Activated CD8-positive, alpha-beta T cell treated with anti-CD3 and anti-CD28 coated beads for 36 hours (primary cell): ENCODE measurements around the gene DPP6. TPM values are rescaled to one million over a fixed set of nuclear protein-coding genes. Genes with fewer than 3 reads are reported as not detected.

ENCODE experiments used
- ATAC-seq: fragments of 200-7000 bp; cut with Tn5 transposase; one replicate; pipeline ENCODE4 v1.10.0; 2021; ENCODE audit warnings: mild to moderate bottlenecking, moderate library complexity
- CTCF ChIA-PET: fragments of 350-600 bp; sonication (Branson Sonifier 250); formaldehyde crosslinking; loops from one replicate; lab custom pipeline; 2021; ENCODE audit warnings: antibody characterized with exemption; lab: Charles Lee
- POLR2A ChIA-PET: fragments of 350-600 bp; sonication (Branson Sonifier 250); formaldehyde crosslinking; loops from one replicate; lab custom pipeline; 2021; ENCODE audit warnings: antibody characterized with exemption; lab: Charles Lee
- DNase-seq: peaks from one replicate; pipeline ENCODE4 v3.0.0-alpha.2; 2020
- H3K27ac Mint-ChIP-seq: one replicate; pipeline ENCODE4 v1.8.0; 2021; ENCODE audit warnings: mild to moderate bottlenecking, mixed read lengths
- H3K27me3 Mint-ChIP-seq: one replicate; pipeline ENCODE4 v1.8.0; 2021; ENCODE audit warnings: mixed read lengths
- H3K36me3 Mint-ChIP-seq: one replicate; pipeline ENCODE4 v1.8.0; 2021; ENCODE audit warnings: low read depth, mixed read lengths
- H3K4me1 Mint-ChIP-seq: one replicate; pipeline ENCODE4 v1.8.0; 2021; ENCODE audit warnings: low read depth, mixed read lengths
- H3K4me3 Mint-ChIP-seq: one replicate; pipeline ENCODE4 v1.8.0; 2021; ENCODE audit warnings: mild to moderate bottlenecking, moderate library complexity, mixed read lengths
- H3K9me3 Mint-ChIP-seq: one replicate; pipeline ENCODE4 v1.8.0; 2021; ENCODE audit warnings: mixed read lengths
- intact Hi-C: fragments of 100-400 bp; cut with micrococcal nuclease; formaldehyde crosslinking; loops from one replicate; pipeline ENCODE4 v1.10.0; 2022
- total RNA-seq, 2 experiments: library from RNA; stranded (reverse); gene quantifications; one replicate each; pipeline ENCODE4 v1.2.3, GENCODE V29; 2021
- TF ChIP-seq, protein P1 (sequence below): fragments of 200-600 bp; IDR thresholded peaks from one replicate; pipeline ENCODE4 v1.8.0; 2022; ENCODE audit warnings: antibody characterized with exemption, mild to moderate bottlenecking

DPP6 gene
- total RNA-seq, 2 experiments from 2014 or later, result not detected

DNA sequence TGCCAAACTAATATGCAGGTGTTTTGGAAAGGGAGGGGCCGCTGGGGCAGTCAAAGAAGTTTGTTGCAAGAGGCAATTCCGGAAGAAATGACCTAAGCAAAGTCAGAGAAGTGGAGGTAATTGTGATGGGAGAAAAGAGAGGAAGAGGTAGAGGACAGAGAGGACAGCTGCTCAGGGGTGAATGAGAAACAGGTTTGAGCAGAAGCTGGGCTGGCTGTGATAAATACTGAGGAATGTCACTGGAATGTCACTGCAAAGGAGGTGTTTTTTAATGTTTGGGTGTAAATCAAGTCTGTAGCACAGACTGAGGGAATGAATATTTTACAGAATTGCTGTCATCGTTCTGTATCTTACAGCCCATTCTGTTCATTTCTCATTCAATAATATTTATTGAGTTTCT, 207.2 kb downstream of the DPP6 start:
- ChIA-PET POLR2A (no interaction called here), CTCF (no interaction called here)
- no peak overlapping the region for H3K4me3 Mint-ChIP-seq
- H3K36me3 Mint-ChIP-seq, result no peaks in the 10 kb centered on the region
- TF ChIP-seq, protein P1, sequence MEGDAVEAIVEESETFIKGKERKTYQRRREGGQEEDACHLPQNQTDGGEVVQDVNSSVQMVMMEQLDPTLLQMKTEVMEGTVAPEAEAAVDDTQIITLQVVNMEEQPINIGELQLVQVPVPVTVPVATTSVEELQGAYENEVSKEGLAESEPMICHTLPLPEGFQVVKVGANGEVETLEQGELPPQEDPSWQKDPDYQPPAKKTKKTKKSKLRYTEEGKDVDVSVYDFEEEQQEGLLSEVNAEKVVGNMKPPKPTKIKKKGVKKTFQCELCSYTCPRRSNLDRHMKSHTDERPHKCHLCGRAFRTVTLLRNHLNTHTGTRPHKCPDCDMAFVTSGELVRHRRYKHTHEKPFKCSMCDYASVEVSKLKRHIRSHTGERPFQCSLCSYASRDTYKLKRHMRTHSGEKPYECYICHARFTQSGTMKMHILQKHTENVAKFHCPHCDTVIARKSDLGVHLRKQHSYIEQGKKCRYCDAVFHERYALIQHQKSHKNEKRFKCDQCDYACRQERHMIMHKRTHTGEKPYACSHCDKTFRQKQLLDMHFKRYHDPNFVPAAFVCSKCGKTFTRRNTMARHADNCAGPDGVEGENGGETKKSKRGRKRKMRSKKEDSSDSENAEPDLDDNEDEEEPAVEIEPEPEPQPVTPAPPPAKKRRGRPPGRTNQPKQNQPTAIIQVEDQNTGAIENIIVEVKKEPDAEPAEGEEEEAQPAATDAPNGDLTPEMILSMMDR, result no peak
- no peak for ATAC-seq
- H3K27ac Mint-ChIP-seq, result no peak overlapping the region
- intact Hi-C loops, result no loop called here
- DNase-seq, result no peak
- H3K4me1 Mint-ChIP-seq, result no peaks in the 10 kb centered on the region
- H3K27me3 Mint-ChIP-seq, result no peaks in the 10 kb centered on the region
- H3K9me3 Mint-ChIP-seq, result peaks cover 3% of the 10 kb centered on the region

DNA sequence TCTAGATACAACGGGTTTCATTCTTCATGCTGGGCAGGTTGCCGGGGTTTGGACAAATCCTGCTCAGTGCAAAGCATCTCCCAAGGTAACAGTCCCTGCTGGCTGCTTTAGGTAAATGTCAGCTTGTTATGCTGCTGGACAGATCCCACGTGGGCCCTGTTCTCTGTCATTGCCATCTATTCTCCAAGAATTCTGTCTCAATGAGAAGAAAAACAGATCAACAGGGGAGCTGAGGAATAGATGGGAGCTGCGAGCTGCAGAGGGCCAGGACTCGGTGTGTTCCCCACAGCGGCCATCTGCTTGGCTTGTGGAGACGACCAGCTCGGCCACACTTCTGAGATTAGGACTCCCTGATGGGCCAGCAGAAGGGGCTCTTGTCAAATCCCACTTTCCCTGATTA, 235.2 kb downstream of the DPP6 start:
- Mint-ChIP-seq H3K9me3 (no peaks in the 10 kb centered on the region), H3K4me3 (no peak overlapping the region), H3K4me1 (no peaks in the 10 kb centered on the region), H3K27me3 (no peaks in the 10 kb centered on the region), H3K27ac (no peak overlapping the region), H3K36me3 (no peaks in the 10 kb centered on the region)
- ChIA-PET CTCF (no interaction called here), POLR2A (no interaction called here)
- intact Hi-C loops, result no loop called here
- ATAC-seq (no peak), DNase-seq (no peak)
- TF ChIP-seq, protein P1, result no peak

DNA sequence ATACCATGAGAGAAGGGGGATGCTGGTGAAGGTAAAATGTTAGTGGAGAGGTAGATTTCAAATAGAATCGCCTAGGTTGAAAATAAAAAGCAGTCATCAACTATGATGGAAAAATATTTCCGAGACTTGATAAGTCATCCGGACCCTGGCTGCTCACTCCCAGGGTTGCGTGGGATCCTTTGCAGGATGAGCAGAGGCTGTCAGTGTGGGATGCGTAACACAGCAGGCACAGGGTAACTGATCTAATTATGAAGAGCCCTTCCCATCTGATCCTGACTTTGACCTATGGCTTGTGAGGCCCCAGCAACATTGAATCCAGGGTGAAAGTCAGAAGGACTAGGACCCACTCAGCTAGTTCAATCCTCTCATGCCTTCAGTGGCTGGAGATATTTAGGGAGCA, 236.9 kb downstream of the DPP6 start:
- ATAC-seq (no peak), DNase-seq (no peak)
- H3K4me1 Mint-ChIP-seq, result no peaks in the 10 kb centered on the region
- H3K4me3 Mint-ChIP-seq, result no peak overlapping the region
- POLR2A ChIA-PET, result no interaction called here
- H3K36me3 Mint-ChIP-seq, result no peaks in the 10 kb centered on the region
- no peak overlapping the region for H3K27ac Mint-ChIP-seq
- intact Hi-C loops, result no loop called here
- TF ChIP-seq, protein P1, result no peak
- H3K27me3 Mint-ChIP-seq, result no peaks in the 10 kb centered on the region
- no peaks in the 10 kb centered on the region for H3K9me3 Mint-ChIP-seq
- CTCF ChIA-PET, result no interaction called here

DNA sequence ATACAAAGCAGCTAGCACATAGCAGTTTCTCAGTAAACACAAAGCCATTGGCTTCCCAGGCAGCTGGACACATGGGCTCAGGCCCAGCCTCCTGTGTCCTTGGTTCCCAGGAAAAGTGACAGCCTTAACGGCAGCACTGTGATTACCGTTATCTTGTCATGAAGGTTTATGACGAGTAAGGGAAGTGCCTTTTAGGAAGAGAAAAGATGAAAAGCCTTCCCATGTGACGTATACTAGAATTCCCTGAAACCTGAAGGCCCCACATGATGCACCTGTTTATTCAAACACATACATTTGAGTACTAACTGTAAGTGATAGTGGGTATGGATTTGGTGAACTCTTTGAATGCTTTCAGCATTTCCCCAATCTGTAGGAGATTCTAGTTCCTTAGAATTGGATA, 244.2 kb downstream of the DPP6 start:
- no peaks in the 10 kb centered on the region for H3K4me1 Mint-ChIP-seq
- DNase-seq, result no peak
- POLR2A ChIA-PET, result no interaction called here
- no peak overlapping the region for H3K27ac Mint-ChIP-seq
- no peaks in the 10 kb centered on the region for H3K36me3 Mint-ChIP-seq
- CTCF ChIA-PET, result no interaction called here
- intact Hi-C loops, result no loop called here
- no peaks in the 10 kb centered on the region for H3K9me3 Mint-ChIP-seq
- no peaks in the 10 kb centered on the region for H3K27me3 Mint-ChIP-seq
- ATAC-seq, result no peak
- no peak overlapping the region for H3K4me3 Mint-ChIP-seq
- TF ChIP-seq, protein P1, result no peak

DNA sequence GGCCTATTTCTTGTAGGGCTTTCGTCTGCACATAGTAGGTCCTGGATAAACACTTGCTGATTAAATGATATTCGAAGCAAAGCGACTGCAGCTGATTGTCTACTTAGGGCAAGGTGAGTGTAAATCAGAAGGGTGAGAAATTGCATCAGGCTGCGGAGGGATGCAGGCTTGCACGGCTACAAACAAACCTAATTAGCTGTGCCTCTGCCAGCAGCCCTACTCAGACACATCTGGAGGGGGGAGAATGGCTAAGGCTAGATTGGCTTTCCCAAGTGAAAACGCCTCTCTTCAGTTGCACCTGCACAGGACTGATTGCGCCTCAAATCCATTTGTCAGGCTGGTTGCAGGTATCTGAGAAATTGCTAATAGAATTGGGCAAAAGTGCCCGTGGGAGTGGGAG, 247.5 kb downstream of the DPP6 start:
- intact Hi-C loops, result no loop called here
- ATAC-seq, result no peak
- peaks cover 4% of the 10 kb centered on the region for H3K27me3 Mint-ChIP-seq

More for the DNA sequence above, 247.5 kb downstream of the DPP6 start:
- H3K36me3 Mint-ChIP-seq, result no peaks in the 10 kb centered on the region
- no peak overlapping the region for H3K27ac Mint-ChIP-seq
- no peaks in the 10 kb centered on the region for H3K4me1 Mint-ChIP-seq
- DNase-seq, result no peak
- H3K9me3 Mint-ChIP-seq, result no peaks in the 10 kb centered on the region
- POLR2A ChIA-PET, result no interaction called here
- CTCF ChIA-PET, result no interaction called here
- no peak overlapping the region for H3K4me3 Mint-ChIP-seq
- TF ChIP-seq, protein P1, result no peak
